Stimulated activated CD8-positive, alpha-beta memory T cell treated with anti-CD3 and anti-CD28 coated beads, Interleukin-4, amount 100 ng/mL, for 4 hours (primary cell): ENCODE data around the gene INHBC.

ENCODE experiments used
- DNase-seq, 2 donors: peaks; one replicate each; pipeline ENCODE4 v3.0.0-alpha.2; 2020; ENCODE audit warnings: low read depth in 2 of 2, low spot score in 1 of 2

The INHBC gene

DNA sequence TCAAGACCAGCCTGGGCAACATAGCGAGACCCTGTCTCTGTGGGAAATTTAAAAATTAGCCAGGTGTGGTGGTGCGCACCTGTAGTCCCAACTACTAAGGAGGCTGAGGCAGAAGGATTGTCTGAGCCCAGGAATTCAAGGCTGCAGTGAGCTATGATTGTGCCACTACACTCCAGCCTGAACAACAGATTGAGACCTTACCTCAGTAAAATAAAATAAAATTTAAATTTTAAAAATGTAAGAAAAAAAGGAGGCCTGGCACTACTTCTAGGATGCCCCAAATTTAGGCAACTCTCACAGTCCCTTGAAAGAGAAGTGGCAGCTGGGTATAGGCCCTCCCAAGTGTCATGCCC, 19.6 kb downstream of the INHBC start:
- no peak for DNase-seq

DNA sequence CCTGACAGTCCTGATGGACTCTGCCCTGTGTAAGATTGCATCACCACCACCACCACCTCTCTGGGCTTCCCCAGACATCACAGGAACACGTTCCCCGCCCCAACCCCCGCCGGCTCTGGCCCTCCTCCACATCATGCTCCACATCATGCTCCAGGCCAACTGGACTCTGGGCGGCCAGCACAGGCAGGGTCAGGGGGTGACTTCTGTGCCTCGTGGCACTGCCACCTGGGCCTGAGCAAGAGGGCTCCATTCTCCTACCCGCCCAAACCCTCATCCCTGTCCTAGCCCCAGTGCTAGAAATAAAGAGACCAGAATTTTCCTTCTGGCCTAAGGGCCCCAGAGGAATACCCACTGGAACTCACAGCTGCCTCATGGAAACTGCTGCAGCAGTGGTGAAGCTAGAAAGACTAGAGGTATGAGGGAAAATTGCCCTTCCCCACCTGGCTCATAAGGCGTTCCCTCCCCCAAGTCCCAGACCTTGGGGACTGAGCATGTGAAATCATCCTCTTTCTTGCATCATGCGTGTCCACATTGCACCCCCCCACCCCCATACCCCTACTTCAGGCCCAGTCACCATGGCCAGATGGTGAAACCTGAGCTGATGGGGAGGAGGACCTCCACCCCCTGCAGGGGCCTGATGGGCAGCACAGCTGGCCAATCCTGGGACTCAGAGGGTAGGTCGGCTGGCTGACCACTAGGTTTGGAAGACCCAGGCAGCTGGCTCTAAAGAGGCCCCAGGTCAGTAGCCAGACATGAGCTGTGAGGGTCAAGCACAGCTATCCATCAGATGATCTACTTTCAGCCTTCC, 20.2 kb downstream of the INHBC start, which contains the start of gene INHBE:
Gene INHBE, plus strand, starts transcription at position 742 of the 808 bp plus-strand sequence. CDS start 230 bp downstream, outside the sequence.
- DNase-seq: no peak

DNA sequence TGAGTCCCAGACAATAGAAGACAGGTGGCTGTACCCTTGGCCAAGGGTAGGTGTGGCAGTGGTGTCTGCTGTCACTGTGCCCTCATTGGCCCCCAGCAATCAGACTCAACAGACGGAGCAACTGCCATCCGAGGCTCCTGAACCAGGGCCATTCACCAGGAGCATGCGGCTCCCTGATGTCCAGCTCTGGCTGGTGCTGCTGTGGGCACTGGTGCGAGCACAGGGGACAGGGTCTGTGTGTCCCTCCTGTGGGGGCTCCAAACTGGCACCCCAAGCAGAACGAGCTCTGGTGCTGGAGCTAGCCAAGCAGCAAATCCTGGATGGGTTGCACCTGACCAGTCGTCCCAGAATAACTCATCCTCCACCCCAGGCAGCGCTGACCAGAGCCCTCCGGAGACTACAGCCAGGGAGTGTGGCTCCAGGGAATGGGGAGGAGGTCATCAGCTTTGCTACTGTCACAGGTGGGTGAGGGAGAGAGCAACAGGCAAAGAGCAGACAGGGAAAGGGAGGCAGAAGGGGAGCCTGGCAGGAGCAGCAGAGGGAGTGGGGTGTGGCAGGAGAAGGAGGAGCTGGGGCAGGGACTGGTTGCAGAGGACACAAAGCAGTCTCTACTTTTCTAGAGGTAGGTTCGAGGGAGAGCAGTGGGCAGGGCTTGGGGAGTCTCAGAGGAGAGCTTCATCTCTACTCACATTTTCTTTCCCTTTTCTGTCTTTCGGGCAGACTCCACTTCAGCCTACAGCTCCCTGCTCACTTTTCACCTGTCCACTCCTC, 21.0 kb downstream of the INHBC start:
- no peak for DNase-seq

DNA sequence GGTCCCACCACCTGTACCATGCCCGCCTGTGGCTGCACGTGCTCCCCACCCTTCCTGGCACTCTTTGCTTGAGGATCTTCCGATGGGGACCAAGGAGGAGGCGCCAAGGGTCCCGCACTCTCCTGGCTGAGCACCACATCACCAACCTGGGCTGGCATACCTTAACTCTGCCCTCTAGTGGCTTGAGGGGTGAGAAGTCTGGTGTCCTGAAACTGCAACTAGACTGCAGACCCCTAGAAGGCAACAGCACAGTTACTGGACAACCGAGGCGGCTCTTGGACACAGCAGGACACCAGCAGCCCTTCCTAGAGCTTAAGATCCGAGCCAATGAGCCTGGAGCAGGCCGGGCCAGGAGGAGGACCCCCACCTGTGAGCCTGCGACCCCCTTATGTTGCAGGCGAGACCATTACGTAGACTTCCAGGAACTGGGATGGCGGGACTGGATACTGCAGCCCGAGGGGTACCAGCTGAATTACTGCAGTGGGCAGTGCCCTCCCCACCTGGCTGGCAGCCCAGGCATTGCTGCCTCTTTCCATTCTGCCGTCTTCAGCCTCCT, 21.6 kb downstream of the INHBC start:
- no peak for DNase-seq

DNA sequence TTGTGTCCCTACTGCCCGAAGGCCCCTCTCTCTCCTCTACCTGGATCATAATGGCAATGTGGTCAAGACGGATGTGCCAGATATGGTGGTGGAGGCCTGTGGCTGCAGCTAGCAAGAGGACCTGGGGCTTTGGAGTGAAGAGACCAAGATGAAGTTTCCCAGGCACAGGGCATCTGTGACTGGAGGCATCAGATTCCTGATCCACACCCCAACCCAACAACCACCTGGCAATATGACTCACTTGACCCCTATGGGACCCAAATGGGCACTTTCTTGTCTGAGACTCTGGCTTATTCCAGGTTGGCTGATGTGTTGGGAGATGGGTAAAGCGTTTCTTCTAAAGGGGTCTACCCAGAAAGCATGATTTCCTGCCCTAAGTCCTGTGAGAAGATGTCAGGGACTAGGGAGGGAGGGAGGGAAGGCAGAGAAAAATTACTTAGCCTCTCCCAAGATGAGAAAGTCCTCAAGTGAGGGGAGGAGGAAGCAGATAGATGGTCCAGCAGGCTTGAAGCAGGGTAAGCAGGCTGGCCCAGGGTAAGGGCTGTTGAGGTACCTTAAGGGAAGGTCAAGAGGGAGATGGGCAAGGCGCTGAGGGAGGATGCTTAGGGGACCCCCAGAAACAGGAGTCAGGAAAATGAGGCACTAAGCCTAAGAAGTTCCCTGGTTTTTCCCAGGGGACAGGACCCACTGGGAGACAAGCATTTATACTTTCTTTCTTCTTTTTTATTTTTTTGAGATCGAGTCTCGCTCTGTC, 22.3 kb downstream of the INHBC start:
- DNase-seq: no peak

DNA sequence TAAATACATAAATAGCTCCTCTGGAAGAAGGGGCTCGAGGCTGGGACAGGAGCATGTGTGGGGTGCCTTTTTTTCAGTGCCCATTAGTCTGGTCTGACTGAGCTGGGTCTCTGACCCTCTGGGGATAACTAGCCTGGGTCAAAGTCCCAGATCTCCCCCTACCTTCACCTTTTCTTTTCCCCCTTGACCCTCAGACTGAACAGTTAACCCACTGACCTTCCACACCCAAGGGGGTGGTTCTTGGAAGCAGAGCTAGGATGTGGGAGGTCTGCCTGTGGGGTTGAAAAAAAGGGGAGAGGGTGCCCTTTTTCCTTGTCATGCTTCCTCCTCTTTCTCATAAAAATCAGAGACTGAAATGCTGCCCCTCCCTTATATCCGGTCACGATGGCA, 24.1 kb downstream of the INHBC start:
- no peak for DNase-seq

DNA sequence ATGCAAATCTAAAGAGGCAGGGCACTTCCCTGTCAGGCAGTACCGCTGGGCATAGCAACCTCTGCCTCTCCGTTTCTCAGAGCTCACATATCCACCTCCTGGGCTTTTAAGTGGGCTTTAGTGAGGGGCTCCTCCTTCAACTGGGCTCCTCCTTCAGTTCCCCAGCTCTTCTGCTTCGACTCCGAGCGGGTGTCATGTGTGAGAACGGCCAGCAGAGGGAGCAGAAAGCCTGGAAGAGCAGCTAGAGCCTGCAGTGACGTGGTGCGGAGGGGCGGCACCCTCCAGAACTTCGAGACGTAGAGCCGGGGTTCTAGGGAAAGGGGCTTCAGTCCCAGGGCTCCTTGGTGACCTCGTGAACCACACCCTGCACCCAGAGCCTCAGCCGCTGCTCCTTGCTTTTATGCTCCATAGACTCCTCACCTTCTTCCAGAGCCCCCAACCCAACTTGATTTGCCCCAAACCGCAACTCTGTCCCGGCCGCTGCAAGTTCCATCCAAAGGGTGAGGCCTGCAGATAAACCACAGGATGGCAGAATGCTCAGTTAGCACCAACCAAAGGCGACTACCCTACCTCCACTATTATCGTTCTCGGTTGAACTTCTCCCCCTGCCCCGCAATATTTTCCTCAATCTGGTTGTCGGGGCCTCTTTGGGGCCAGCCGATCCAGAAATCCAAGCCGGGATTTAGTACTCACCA, 24.6 kb downstream of the INHBC start:
- peak; percentile 82 to 83 for DNase-seq

DNA sequence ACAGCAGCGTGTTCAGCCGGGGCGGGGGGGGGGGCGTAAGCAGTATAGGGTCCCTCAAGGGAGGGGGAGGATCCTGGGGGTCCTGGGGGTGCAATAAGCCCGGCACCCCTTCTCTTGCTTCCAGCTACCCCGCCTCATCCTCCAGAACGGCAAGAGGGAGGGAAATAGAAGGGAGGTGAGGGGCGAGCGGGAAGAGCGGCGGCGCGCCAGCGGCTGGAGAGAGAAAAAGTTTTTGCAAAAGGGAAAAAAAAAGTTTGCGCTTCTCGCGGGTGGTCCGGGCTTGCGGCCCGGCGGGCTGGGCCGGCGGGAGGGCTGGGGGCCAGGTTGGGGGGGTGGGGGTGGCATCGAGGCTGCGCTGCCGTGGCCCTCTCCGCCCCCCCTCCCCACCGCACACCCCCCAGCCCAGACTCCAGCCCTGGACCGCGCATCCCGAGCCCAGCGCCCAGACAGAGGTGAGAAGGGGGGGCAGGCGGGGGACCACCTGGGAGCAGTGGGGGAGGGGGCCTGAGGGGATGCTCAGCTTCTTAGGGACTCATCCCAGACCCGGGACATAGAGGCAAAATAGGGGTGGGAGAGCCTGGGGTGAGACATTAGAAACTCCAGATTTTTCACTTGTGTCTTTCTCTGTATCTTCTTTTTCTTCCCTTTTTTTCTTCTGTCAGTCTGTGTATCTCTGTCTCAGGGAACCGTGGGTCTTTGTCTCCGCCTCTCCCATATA, 25.3 kb downstream of the INHBC start, which contains the start of gene GLI1:
Gene GLI1, plus strand, starts transcription at position 36 of the 718 bp plus-strand sequence. CDS start 3,907 bp downstream, outside the sequence.
- DNase-seq: no peak

DNA sequence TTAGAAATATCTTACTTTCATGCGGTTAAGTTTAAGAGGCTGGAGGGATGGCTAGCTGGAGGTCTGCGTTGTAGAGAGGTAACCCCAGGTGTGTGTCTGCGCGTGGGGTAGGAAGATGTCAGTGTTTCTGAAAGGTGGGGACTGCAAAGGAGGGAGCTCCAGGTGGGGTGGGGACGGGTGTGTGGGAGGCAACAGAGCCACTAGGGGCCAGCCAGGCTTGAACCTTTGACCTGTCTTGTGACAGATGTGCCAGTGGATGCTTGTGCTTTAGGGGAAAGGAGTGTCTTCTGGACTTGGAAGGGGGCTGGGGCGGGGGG, 25.8 kb downstream of the INHBC start:
- no peak for DNase-seq

DNA sequence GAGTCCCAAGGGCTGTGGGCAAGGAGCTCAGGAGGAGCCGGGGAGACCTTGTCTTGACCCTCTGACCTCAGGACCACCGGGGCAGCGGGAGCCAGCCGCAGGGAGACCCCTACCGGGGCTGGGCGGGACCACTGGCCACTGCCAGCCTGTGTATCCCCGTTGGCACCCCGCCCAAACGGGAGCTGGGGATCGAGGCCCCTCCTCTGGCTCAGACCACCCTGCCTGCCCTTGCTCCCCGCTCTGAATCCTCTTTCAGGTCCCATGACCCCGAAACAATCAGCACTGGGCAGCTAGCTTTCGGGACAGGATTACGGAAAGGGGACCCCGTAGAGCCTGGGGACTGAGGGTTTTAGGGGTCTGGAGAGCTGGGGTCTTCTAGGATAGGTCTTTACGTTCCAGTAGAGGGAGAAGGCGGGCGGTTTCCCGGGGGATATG, 26.3 kb downstream of the INHBC start:
- DNase-seq: no peak

DNA sequence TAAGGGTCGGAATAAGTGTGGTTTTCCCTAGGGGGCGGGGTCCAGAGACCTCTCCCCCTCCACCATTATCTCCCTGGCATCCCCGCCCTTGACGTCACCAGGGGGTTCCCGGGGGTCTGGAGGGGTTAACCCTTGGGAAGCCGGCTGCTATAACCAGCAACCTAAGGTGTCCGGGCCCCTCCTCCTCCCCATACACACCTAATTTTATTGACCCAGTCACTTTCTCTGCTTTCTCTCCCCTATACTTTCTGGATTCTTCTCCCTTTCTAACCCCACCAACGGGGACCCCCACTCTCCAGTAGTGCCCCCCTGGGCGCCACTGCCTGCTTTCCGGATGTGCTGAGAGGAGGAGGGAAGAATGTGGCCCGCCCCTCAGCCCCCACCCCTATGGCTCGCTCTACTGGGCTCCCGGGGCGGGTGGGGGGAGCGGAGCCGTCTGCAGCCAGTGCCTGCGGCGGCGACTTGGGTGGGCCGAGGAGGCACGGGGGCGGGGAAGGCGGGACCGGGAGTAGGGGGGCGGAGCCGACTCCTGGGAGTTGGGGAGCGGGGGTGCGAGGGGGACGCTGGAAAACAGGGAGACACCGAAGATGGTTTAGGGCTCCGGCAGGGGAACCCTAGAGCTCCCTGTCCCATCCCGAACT, 26.8 kb downstream of the INHBC start:
- no peak for DNase-seq

DNA sequence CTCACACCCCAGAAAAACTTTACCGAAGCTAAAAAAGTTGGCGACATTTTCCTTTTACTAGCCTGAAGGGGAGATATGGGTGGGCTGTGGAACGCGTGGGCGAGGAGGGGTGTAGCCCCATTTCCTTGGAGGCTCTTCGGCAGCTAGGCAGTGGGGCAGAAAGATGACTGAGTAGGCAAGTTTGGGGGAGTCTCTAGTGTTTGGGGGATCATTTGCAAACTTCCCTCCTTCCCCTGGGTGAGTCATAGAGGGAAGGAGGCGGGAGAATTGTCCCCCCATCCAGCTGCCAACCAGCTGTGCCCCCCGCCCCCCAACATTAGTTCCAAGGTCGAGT, 27.3 kb downstream of the INHBC start:
- no peak for DNase-seq

DNA sequence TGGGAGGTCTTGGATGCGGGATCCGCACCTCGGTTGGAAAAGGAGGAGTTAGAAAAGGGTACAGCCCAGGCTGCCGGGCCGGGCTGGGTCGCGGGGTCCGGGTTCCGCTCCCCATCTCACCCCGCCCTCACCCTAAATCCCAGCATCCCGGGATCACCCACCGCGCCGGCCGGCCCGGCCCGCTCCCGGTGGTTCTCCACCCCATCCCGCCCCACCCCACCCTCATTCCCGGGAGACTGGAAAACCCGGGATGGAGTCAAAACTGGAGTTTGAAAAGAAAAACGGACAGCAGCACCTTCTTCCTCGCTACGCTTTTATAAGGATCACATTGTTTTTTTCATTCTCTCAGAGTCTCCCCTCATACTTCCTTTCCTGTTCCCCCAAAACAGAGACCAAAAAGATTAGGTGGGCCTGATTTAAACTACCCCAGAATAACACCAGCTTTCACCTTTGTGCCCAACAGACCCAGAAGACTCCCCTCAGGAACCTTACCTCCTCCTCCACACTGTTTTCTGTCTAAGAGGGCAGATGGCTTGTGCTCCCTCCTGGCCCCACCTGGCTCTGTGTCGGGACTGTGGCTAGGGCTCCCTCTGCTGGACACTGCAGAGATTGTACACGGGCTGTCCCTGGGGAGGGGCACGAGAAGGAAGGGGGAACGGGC, 27.8 kb downstream of the INHBC start:
- DNase-seq: peak; percentile 73 to 83

DNA sequence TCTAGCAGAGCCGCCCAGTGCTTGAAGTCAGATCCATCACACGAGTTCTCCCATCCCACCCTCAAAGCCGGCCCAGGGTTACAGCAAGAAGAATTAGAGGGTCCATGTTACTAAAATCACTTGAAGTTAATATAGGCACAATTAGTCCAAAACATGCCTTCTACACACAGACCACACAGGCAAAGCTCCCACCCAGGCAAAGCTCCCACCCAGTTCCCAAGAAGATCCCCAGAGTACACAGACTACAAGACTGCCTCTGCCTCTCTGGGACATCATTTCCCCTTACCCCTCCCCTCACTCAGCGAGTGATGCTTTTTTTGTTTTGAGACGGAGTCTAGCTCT, 28.3 kb downstream of the INHBC start:
- DNase-seq: no peak

DNA sequence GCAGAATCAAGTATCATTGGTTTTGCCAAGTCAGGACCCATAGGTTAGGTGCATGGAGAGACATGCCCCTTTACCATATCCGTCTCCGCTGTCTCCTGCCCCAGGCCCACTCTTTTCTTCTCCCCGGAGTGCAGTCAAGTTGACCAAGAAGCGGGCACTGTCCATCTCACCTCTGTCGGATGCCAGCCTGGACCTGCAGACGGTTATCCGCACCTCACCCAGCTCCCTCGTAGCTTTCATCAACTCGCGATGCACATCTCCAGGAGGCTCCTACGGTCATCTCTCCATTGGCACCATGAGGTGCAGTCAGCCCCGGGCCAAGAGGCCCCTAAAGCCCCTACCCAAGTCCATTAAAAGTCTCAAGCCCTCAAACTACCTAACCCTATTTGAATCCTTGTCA, 30.0 kb downstream of the INHBC start:
- no peak for DNase-seq

DNA sequence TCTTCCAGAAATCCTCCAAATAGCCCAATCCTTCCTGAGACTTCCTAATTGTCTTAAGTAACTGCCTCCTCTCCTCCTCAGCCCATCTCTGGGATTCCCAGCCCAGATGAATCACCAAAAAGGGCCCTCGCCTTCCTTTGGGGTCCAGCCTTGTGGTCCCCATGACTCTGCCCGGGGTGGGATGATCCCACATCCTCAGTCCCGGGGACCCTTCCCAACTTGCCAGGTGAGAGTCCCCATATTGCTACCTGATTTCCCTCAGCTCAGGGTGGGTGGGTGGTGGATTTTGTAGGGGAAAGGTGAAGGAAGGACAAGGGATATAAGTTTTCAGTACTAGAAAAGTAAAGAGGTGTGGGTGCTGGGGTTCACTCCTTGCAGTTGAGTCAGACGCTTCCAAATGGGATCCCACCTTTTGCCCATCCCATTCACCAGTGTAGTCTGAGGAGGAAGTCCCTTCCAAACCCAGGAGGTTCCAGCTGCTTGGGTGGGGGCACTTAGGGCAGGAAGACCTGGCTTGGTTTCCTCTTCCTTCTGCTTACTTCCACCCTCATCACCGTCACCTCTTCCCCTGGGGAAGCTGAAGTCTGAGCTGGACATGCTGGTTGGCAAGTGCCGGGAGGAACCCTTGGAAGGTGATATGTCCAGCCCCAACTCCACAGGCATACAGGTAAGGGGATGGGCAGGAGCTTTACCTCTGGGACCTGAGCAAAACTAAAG, 30.6 kb downstream of the INHBC start:
- no peak for DNase-seq

DNA sequence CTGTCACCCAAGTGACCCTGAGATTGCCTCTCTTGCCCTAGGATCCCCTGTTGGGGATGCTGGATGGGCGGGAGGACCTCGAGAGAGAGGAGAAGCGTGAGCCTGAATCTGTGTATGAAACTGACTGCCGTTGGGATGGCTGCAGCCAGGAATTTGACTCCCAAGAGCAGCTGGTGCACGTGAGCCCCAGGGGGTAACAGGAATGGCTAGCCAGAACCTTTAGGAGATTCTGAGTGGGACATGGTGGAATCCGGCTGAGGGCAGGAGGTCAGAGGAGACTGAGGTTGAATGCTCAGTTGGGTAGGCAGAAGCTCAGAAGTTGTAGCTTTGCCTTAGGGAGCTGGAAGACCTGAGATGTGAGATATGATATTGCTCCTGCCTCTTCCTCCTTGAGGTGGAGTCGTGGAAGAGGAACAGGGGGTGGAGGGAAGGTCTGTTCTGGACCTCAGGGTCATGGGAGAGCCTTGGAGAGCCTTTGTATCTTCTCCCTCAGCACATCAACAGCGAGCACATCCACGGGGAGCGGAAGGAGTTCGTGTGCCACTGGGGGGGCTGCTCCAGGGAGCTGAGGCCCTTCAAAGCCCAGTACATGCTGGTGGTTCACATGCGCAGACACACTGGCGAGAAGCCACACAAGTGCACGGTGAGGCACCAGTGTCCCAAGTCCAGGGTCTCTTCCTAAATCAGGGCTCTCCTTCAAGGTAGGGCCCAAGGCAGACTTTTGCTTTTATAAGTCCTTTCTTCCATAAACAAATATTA, 31.3 kb downstream of the INHBC start:
- DNase-seq: no peak

DNA sequence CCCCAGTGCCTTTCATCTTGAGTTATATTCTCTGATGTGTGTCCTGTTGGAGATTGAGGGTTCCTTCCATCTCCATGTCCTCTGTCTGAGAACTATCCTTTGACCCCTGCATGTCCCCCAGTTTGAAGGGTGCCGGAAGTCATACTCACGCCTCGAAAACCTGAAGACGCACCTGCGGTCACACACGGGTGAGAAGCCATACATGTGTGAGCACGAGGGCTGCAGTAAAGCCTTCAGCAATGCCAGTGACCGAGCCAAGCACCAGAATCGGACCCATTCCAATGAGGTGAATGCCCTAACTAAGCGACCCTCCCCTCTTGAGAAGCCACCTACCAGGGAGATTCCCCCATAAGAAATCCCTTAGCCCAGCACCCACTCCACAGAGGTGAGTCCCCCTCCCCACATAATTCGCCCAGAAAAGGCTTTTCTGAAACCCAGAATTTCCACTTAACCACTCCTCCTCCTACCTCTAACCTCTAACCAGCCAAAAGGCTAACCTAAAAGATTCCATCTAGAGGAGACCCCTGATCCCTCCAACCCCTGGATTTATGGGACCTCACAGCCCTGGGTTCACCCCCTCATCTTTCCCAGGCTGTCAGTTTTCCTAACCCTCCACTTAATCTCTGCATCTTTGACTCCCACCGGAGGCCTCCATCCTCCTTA, 32.8 kb downstream of the INHBC start:
- DNase-seq: no peak
